GM18870 (cell line): ENCODE results near the gene CACNB4.

Source experiments
- ATAC-seq: cut with Tn5 transposase; IDR thresholded peaks from one replicate; pipeline ENCODE4 v1.9.1; 2021; ENCODE audit warnings: moderate library complexity; ENCODE audit not compliant: unreplicated experiment

The CACNB4 gene

GRCh38 chr2:151833984-151834383, 264.9 kb downstream of the CACNB4 start:
- ATAC-seq: no peak

GRCh38 chr2:151830961-151831360, 267.9 kb downstream of the CACNB4 start:
- ATAC-seq: no peak

GRCh38 chr2:151828890-151829324, 269.9 kb downstream of the CACNB4 start:
- no peak for ATAC-seq

- peak; percentile 96 for ATAC-seq
Measured at GRCh38 chr2:151828143-151828889, 270.5 kb downstream of the CACNB4 start, which contains the start of gene ARL5A. TSS of gene ARL5A (minus strand) at chr2:151828421. CDS start at chr2:151828176, 245 bp downstream.

- peak; percentile 13 for ATAC-seq
Measured at GRCh38 chr2:151827564-151828142, 271.2 kb downstream of the CACNB4 start.

DNA sequence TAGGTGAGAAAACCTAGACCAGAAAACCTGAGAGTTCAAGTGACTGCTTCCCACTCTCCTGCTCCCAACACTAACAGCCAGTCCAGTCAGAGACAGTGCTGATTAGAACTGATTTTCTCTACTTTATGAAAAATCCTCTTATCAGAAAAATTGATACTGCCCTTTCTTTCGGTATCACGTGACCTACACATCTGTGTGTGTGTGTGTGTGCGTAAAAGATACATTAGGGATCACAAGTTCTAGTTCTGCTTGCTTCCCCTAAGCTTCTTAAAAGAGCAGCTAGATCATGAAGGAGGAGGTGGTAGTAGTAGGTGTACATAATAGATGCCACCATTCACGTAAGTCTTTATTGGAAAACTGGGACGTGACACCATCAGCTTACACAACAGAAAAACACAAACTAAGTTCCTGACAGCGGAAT, 272.1 kb downstream of the CACNB4 start:
- no peak for ATAC-seq

- no peak for ATAC-seq
Measured at GRCh38 chr2:151824886-151825285, 274.0 kb downstream of the CACNB4 start.

GRCh38 chr2:151823651-151824050, 275.2 kb downstream of the CACNB4 start:
- no peak for ATAC-seq

- peak; percentile 92 for ATAC-seq
Measured at GRCh38 chr2:151819920-151820319, 278.9 kb downstream of the CACNB4 start.

GRCh38 chr2:151817929-151818328, 280.9 kb downstream of the CACNB4 start:
- ATAC-seq: no peak

GRCh38 chr2:151816843-151817242, 282.0 kb downstream of the CACNB4 start:
- no peak for ATAC-seq

DNA sequence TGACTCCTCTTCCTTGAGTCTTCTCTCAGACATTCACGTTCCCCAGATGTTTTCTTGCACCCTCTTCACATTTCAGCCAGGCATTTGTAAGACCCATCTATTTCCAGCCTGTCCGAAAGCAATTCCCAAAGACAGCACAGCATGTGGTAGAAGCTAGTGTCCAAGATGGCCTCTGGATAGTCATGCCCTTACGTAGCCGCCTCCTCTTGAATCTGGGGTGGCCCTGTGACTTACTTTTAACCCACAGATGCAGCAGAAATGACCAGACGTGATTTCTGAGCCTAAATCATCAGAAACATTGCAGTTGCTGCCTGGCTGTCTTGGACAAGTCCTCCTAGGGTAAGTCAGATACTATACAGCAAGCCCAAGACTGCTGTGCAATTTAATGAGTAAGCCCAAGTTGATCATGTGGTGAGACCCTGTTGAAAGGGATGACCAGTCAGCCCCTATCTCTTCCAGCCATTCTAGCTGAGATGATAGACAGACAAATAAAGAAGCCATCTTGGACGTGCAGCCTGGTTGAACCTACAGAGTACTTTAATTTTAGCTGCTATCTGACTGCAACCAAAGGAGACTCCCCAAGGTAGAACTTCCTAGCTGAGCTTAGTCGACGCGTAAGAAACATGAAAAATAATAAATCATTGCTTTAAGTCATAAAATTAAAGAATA, 282.9 kb downstream of the CACNB4 start:
- ATAC-seq: no peak

DNA sequence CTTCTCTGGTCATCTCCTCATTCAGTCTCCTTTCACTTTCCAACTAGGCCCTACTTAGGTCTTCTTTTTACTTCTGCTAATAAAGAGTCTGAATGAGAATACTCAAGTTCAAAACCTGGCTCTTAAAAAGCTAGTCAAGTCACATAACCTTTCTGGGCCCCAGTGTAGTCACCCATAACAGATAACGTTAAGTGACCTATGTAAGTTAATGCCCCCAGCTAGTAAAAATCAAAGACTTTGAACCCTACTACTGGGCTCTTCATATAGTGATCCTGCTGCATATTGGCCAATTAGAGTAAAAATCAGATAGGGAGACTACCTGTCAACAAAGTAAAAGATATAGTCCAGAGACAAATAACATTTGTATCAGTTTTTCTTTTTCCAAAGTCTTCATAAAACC, 288.4 kb downstream of the CACNB4 start:
- ATAC-seq: no peak

DNA sequence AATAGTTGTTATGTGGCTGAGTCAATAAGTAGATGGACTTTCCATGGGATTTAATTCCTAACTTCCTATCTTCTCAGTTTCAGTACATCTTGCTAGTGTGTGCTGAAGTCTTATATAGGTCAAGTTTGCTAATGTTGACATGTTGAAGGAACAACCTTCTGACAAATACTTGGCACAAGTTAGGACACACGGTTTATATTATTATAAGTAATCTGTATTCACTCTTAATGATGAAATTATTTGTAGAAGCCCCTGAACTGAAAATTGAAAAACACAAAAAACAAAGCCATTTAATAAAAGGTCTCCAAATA, 289.8 kb downstream of the CACNB4 start:
- no peak for ATAC-seq

GRCh38 chr2:151808258-151809072, 290.4 kb downstream of the CACNB4 start:
- no peak for ATAC-seq

DNA sequence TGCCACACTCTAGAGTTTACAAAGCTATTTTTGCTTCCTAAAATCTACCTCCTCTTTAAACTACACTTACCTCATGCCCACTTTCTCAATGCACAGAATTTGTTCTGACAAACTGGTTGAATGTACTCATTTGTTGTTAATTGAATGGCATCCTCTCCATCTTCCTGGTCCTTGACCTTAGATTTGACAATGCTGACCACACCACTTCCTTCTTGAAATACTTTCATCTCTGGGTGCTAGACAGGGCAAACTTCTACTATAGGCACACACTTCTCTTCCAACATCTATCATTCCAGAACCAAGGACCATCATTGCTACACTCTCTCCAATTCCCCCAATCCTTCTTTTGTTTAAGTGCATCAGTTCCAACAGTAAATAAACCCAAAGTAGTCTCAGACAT, 292.9 kb downstream of the CACNB4 start:
- no peak for ATAC-seq

GRCh38 chr2:151805343-151805742, 293.5 kb downstream of the CACNB4 start:
- ATAC-seq: no peak

- ATAC-seq: no peak
Measured at GRCh38 chr2:151803811-151804210, 295.0 kb downstream of the CACNB4 start.

- no peak for ATAC-seq
Measured at GRCh38 chr2:151802315-151802714, 296.5 kb downstream of the CACNB4 start.

GRCh38 chr2:151799886-151800292, 299.0 kb downstream of the CACNB4 start:
- ATAC-seq: no peak

- ATAC-seq: no peak
Measured at GRCh38 chr2:151796774-151797173, 302.1 kb downstream of the CACNB4 start.
